Fibroblast of lung (primary cell): Measurements from ENCODE around the gene COL4A2. TPM values are rescaled to one million over a fixed set of nuclear protein-coding genes. Genes with fewer than 3 reads are reported as not detected.

ENCODE experiments used
- DNase-seq, 2 donors: peaks; one replicate each; pipeline versions ENCODE4 v3.0.0 to v3.0.0-alpha.2; 2010; ENCODE audit warnings: low read depth in 2 of 2
- H2AFZ ChIP-seq: 2 replicates; pipeline ENCODE4 v1.5.1; 2012; ENCODE audit warnings: low read length, control low read depth, inconsistent platforms
- H3K27ac ChIP-seq: 2 replicates; pipeline ENCODE4 v1.5.1; 2011; ENCODE audit warnings: low read length, control low read depth; ENCODE audit not compliant: insufficient read depth
- H3K27me3 ChIP-seq: 2 replicates; pipeline ENCODE4 v1.5.1; 2011; ENCODE audit warnings: mild to moderate bottlenecking, low read length; ENCODE audit not compliant: control insufficient read depth, insufficient read depth
- H3K36me3 ChIP-seq: 2 replicates; pipeline ENCODE4 v1.5.1; 2011; ENCODE audit warnings: low read length; ENCODE audit not compliant: control insufficient read depth, insufficient read depth
- H3K4me1 ChIP-seq: 2 replicates; pipeline ENCODE4 v1.5.1; 2011; ENCODE audit warnings: low read length; ENCODE audit not compliant: control insufficient read depth, insufficient read depth; ENCODE audit errors: extremely low read depth
- H3K4me2 ChIP-seq: 2 replicates; pipeline ENCODE4 v1.5.1; 2011; ENCODE audit warnings: low read length, control low read depth; ENCODE audit not compliant: insufficient read depth; ENCODE audit errors: extremely low read depth
- H3K4me3 ChIP-seq, 4 experiments: fragments of 200-600 bp in 1 of 4; sonication (generic) in 1 of 4; replicated peaks in 1 of 4; 2 replicates each; pipeline ENCODE4 v1.5.1; 2011 to 2016; ENCODE audit warnings: low read length in 4 of 4, low read depth in 3 of 4, mild to moderate bottlenecking in 3 of 4, control low read depth in 2 of 4, inconsistent platforms in 1 of 4, mixed read lengths in 1 of 4; ENCODE audit not compliant: insufficient read depth in 1 of 4; ENCODE audit errors: control extremely low read depth in 1 of 4
- H3K79me2 ChIP-seq: 2 replicates; pipeline ENCODE4 v1.5.1; 2012; ENCODE audit warnings: mild to moderate bottlenecking, low read length, inconsistent platforms; ENCODE audit not compliant: control insufficient read depth, insufficient read depth
- H3K9ac ChIP-seq: 2 replicates; pipeline ENCODE4 v1.5.1; 2011; ENCODE audit warnings: mild to moderate bottlenecking, low read length, control low read depth; ENCODE audit not compliant: insufficient read depth
- H3K9me3 ChIP-seq: 2 replicates; pipeline ENCODE4 v1.5.1; 2012; ENCODE audit warnings: low read depth, low read length; ENCODE audit not compliant: control insufficient read depth, insufficient read depth
- H4K20me1 ChIP-seq: 2 replicates; pipeline ENCODE4 v1.5.1; 2011; ENCODE audit warnings: low read length; ENCODE audit not compliant: control insufficient read depth, insufficient read depth; ENCODE audit errors: extremely low read depth
- CTCF ChIP-seq, 2 donors: IDR thresholded peaks in 1 of 2; conservative IDR thresholded peaks in 1 of 2; 1 replicate in 1 of 2; 2 replicates in 1 of 2; pipeline ENCODE4 v1.5.1; 2011 to 2012; ENCODE audit warnings: low read length in 2 of 2, control low read depth in 1 of 2, inconsistent platforms in 1 of 2, low read depth in 1 of 2, mild to moderate bottlenecking in 1 of 2
- EZH2 ChIP-seq: IDR thresholded peaks from 2 replicates; pipeline ENCODE4 v1.5.1; 2012; ENCODE audit warnings: low read length, control low read depth, mild to moderate bottlenecking; ENCODE audit errors: missing control alignments
- polyA plus RNA-seq, 2 donors: library from polyadenylated mRNA; depleted of rRNA in 1 of 2; stranded (reverse) in 1 of 2; unstranded in 1 of 2; fragments of >200 nt; gene quantifications; 2 replicates each; pipeline ENCODE4 v1.2.1, GENCODE V29; 2011 to 2012; ENCODE audit warnings: missing spikeins in 1 of 2
- total RNA-seq: library from RNA; depleted of rRNA; stranded (reverse); fragments of >200 nt; gene quantifications from 2 replicates; pipeline ENCODE4 v1.2.1, GENCODE V29; 2014

COL4A2 gene
- total and polyA plus RNA-seq, 2 donors (not counting 1 experiment from before 2014, with no cell fraction given), result 93.1 to 463 TPM

- DNase-seq, result no peak
- Histone ChIP-seq H3K4me1 (no peaks in the 10 kb centered on the region), H3K36me3 (peaks cover 15% of the 10 kb centered on the region), H4K20me1 (no peaks in the 10 kb centered on the region), H3K4me3 (no peak overlapping the region), H2AFZ (no peak overlapping the region), H3K27ac (no peak overlapping the region), H3K27me3 (no peaks in the 10 kb centered on the region), H3K9ac (no peak overlapping the region), H3K9me3 (no peaks in the 10 kb centered on the region), H3K79me2 (no peaks in the 10 kb centered on the region), H3K4me2 (no peak overlapping the region)
- TF ChIP-seq EZH2 (no peak), CTCF (conservative IDR thresholded peaks at IDR 0.05 in 1 of 2, IDR thresholded peaks at IDR 0.05 in 1 of 2; ENCODE audit: low read depth in 1 of 2, low read length in 2 of 2) (no peak)
These were observed 188.3 kb downstream of the COL4A2 start for GRCh38 chr13:110495376-110495775.

GRCh38 chr13:110495881-110496280 is 188.8 kb downstream of the COL4A2 start:
- Histone ChIP-seq H3K9ac (no peak overlapping the region), H3K9me3 (no peaks in the 10 kb centered on the region), H3K4me3 (no peak overlapping the region), H3K27me3 (no peaks in the 10 kb centered on the region), H3K36me3 (peaks cover 18% of the 10 kb centered on the region), H3K79me2 (no peaks in the 10 kb centered on the region), H2AFZ (no peak overlapping the region), H4K20me1 (no peaks in the 10 kb centered on the region), H3K4me1 (no peaks in the 10 kb centered on the region), H3K4me2 (no peak overlapping the region), H3K27ac (no peak overlapping the region)
- TF ChIP-seq EZH2 (no peak), CTCF (conservative IDR thresholded peaks at IDR 0.05 in 1 of 2, IDR thresholded peaks at IDR 0.05 in 1 of 2; ENCODE audit: low read depth in 1 of 2, low read length in 2 of 2) (no peak)
- no peak for DNase-seq

GRCh38 chr13:110496281-110496680 is 189.2 kb downstream of the COL4A2 start:
- Histone ChIP-seq H3K4me2 (no peak overlapping the region), H3K4me1 (no peaks in the 10 kb centered on the region), H2AFZ (no peak overlapping the region), H4K20me1 (no peaks in the 10 kb centered on the region), H3K9ac (no peak overlapping the region), H3K27me3 (no peaks in the 10 kb centered on the region), H3K36me3 (peaks cover 18% of the 10 kb centered on the region), H3K27ac (no peak overlapping the region), H3K79me2 (no peaks in the 10 kb centered on the region), H3K9me3 (no peaks in the 10 kb centered on the region), H3K4me3 (no peak overlapping the region)
- DNase-seq, result no peak
- TF ChIP-seq EZH2 (no peak), CTCF (conservative IDR thresholded peaks at IDR 0.05 in 1 of 2, IDR thresholded peaks at IDR 0.05 in 1 of 2; ENCODE audit: low read depth in 1 of 2, low read length in 2 of 2) (no peak)
